ENCODE results near the gene CACNA1S.

GRCh38 chr1:201156819-201157218, 44.6 kb upstream of the CACNA1S start:
- TF ChIP-seq EZH2 (IDR thresholded peaks at IDR 0.05; ENCODE audit: insufficient read depth, poor library complexity, severe bottlenecking) (no peak), EZH2phosphoT487 (IDR thresholded peaks at IDR 0.05; ENCODE audit: insufficient read depth, low read depth) (no peak)

Measured in GM23248 (cell line).